ENCODE results near the gene RAP2C. TPM values are rescaled to one million over a fixed set of nuclear protein-coding genes. Genes with fewer than 3 reads are reported as not detected.

RAP2C gene
- total RNA-seq, 1 experiment from 2014 or later, result 10.1 TPM

GRCh38 chrX:132208422-132208821 lies 10.8 kb downstream of the RAP2C start:
- in situ Hi-C loops (cut with HindIII; ENCODE audit: low pct_unique_long_range_greater_than_20kb, low sequenced_read_pairs), result no loop called here
- DNase-seq (ENCODE audit: low read depth, low spot score), result no peak

GRCh38 chrX:132207996-132208395 lies 11.3 kb downstream of the RAP2C start:
- DNase-seq (ENCODE audit: low read depth, low spot score), result no peak
- in situ Hi-C loops (cut with HindIII; ENCODE audit: low pct_unique_long_range_greater_than_20kb, low sequenced_read_pairs), result no loop called here

GRCh38 chrX:132206259-132206658 lies 13.0 kb downstream of the RAP2C start:
- in situ Hi-C loops (cut with HindIII; ENCODE audit: low pct_unique_long_range_greater_than_20kb, low sequenced_read_pairs), result no loop called here

GRCh38 chrX:132204629-132205028 lies 14.6 kb downstream of the RAP2C start:
- no peak for DNase-seq (ENCODE audit: low read depth, low spot score)
- in situ Hi-C loops (cut with HindIII; ENCODE audit: low pct_unique_long_range_greater_than_20kb, low sequenced_read_pairs), result no loop called here

More at GRCh38 chrX:132206259-132206658, 13.0 kb downstream of the RAP2C start:
- DNase-seq (ENCODE audit: low read depth, low spot score), result no peak

- DNase-seq (ENCODE audit: low read depth, low spot score), result no peak
- in situ Hi-C loops (cut with HindIII; ENCODE audit: low pct_unique_long_range_greater_than_20kb, low sequenced_read_pairs), result no loop called here
Observed at GRCh38 chrX:132200976-132201375, 18.3 kb downstream of the RAP2C start.

- DNase-seq (ENCODE audit: low read depth, low spot score), result no peak
- in situ Hi-C loops (cut with HindIII; ENCODE audit: low pct_unique_long_range_greater_than_20kb, low sequenced_read_pairs), result no loop called here
Observed at GRCh38 chrX:132199941-132200340, 19.3 kb downstream of the RAP2C start.

GRCh38 chrX:132193872-132194574 lies 25.2 kb downstream of the RAP2C start:
- no peak for DNase-seq (ENCODE audit: low read depth, low spot score)
- in situ Hi-C loops (cut with HindIII; ENCODE audit: low pct_unique_long_range_greater_than_20kb, low sequenced_read_pairs), result no loop called here

- in situ Hi-C loops (cut with HindIII; ENCODE audit: low pct_unique_long_range_greater_than_20kb, low sequenced_read_pairs), result no loop called here
- DNase-seq (ENCODE audit: low read depth, low spot score), result no peak
Observed at GRCh38 chrX:132191938-132192337, 27.3 kb downstream of the RAP2C start.

- in situ Hi-C loops (cut with HindIII; ENCODE audit: low pct_unique_long_range_greater_than_20kb, low sequenced_read_pairs), result no loop called here
- DNase-seq (ENCODE audit: low read depth, low spot score), result no peak
Observed at GRCh38 chrX:132188175-132188574, 31.1 kb downstream of the RAP2C start.

GRCh38 chrX:132187451-132187850 lies 31.8 kb downstream of the RAP2C start:
- no peak for DNase-seq (ENCODE audit: low read depth, low spot score)

GRCh38 chrX:132184871-132185270 lies 34.4 kb downstream of the RAP2C start:
- in situ Hi-C loops (cut with HindIII; ENCODE audit: low pct_unique_long_range_greater_than_20kb, low sequenced_read_pairs), result no loop called here
- DNase-seq (ENCODE audit: low read depth, low spot score), result no peak

More at GRCh38 chrX:132187451-132187850, 31.8 kb downstream of the RAP2C start:
- in situ Hi-C loops (cut with HindIII; ENCODE audit: low pct_unique_long_range_greater_than_20kb, low sequenced_read_pairs), result no loop called here

- DNase-seq (ENCODE audit: low read depth, low spot score), result no peak
- in situ Hi-C loops (cut with HindIII; ENCODE audit: low pct_unique_long_range_greater_than_20kb, low sequenced_read_pairs), result no loop called here
Observed at GRCh38 chrX:132181364-132181763, 37.9 kb downstream of the RAP2C start.

- in situ Hi-C loops (cut with HindIII; ENCODE audit: low pct_unique_long_range_greater_than_20kb, low sequenced_read_pairs), result no loop called here
- no peak for DNase-seq (ENCODE audit: low read depth, low spot score)
Observed at GRCh38 chrX:132180929-132181328, 38.3 kb downstream of the RAP2C start.

GRCh38 chrX:132173647-132174046 lies 45.6 kb downstream of the RAP2C start:
- DNase-seq (ENCODE audit: low read depth, low spot score), result no peak
- in situ Hi-C loops (cut with HindIII; ENCODE audit: low pct_unique_long_range_greater_than_20kb, low sequenced_read_pairs), result no loop called here

GRCh38 chrX:132171881-132172280 lies 47.4 kb downstream of the RAP2C start:
- in situ Hi-C loops (cut with HindIII; ENCODE audit: low pct_unique_long_range_greater_than_20kb, low sequenced_read_pairs), result no loop called here

GRCh38 chrX:132171478-132171877 lies 47.8 kb downstream of the RAP2C start:
- in situ Hi-C loops (cut with HindIII; ENCODE audit: low pct_unique_long_range_greater_than_20kb, low sequenced_read_pairs), result no loop called here
- peak; percentile 8 for DNase-seq (ENCODE audit: low read depth, low spot score)

More at GRCh38 chrX:132171881-132172280, 47.4 kb downstream of the RAP2C start:
- no peak for DNase-seq (ENCODE audit: low read depth, low spot score)

GRCh38 chrX:132169554-132169953 lies 49.7 kb downstream of the RAP2C start:
- in situ Hi-C loops (cut with HindIII; ENCODE audit: low pct_unique_long_range_greater_than_20kb, low sequenced_read_pairs), result no loop called here
- DNase-seq (ENCODE audit: low read depth, low spot score), result no peak

GRCh38 chrX:132165651-132166050 lies 53.6 kb downstream of the RAP2C start:
- in situ Hi-C loops (cut with HindIII; ENCODE audit: low pct_unique_long_range_greater_than_20kb, low sequenced_read_pairs), result no loop called here
- DNase-seq (ENCODE audit: low read depth, low spot score), result no peak

GRCh38 chrX:132165005-132165404 lies 54.2 kb downstream of the RAP2C start:
- no peak for DNase-seq (ENCODE audit: low read depth, low spot score)
- in situ Hi-C loops (cut with HindIII; ENCODE audit: low pct_unique_long_range_greater_than_20kb, low sequenced_read_pairs), result no loop called here
